ENCODE measurements around the gene ANO4.

Gene ANO4

DNA sequence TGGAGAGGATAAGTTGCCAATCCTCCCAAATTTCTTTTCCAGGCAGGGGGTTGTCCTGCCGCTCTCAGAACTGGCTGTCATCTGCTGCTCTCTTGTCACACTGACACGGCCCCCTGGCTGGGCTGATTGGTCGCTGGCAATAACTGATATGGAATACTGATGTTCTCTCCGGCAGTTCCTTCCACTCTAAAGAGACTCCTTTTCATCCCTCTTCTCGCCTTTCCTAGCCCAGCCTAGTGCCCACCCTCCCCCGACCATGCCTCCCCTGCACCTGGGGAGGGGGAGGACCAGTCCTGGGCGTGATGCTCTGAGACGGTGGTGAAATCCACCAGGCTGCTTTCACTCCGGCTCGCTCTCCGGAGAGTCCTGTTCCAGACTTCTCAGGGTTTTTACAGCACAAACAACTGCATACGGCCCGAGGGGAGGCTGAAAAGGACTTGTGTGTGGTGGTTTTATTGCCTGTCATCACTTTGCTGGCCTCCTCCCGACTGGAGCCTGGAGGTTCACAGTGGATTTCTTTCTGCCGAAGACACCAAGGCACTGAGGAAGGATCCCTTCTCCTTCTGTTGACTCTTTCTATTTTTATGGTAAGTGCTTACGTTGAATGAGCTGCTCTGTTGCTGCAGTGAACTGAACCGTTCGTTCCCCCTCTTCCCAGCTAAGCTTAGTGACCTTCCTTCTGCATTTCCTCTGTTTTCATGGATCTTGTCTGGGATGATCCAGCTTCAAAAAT is at the start of gene ANO4:
Gene ANO4 (plus strand): TSS at position 336 of the 733 bp plus-strand sequence. CDS start 107,010 bp downstream, outside the sequence.
- DNase-seq, result peak; percentile 15

DNA sequence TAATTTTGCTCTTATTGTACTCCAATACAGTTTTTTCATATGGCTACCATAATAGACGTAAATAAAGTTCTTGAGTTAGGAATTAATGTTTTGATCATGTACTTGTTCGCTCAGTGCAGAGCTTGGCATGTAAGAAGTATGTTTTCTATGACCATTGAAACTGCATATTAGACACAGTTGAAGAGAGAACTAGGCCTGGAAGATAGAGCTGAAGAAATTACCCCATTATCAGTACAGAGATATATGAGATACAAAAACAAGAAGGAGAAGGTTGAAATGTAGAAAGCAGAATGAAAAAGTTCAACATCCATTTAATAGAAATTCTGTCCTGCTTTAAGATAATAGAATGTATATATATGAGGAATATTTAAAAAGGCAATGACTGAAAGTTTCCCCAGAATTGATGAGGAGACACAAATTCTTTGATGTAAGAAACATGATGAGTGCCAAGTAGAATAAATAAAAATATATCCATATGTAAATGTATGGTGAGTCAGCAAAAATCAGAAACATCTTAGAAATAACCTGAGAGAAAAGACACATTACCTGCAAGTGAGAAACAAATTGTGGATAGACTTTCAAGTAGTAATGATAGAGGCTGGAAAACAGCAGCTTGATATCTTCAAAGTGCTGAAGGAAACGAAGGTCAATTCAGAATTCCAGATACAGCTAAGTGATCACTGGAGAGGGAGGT is 49.1 kb upstream of the ANO4 start:
- no peak for DNase-seq

DNA sequence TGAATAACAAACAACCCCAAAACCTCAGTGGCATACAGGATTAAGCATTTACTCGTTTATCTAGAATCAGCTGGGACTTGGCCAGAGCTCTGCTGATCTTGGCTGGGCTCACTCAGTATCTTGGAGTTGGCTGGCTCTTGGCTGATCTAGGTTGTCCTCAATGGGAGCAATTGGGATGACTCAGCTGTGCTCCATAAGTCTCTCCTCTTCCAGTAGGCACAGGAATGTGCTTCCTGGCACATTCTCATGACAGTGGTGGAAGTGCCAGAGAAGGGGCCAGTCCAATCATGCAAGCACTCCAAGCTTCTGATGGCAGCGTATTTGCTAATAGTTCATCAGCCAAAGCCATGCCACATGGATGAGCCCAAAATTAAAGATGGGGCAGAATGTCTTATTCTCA is 41.7 kb upstream of the ANO4 start:
- no peak for DNase-seq

DNA sequence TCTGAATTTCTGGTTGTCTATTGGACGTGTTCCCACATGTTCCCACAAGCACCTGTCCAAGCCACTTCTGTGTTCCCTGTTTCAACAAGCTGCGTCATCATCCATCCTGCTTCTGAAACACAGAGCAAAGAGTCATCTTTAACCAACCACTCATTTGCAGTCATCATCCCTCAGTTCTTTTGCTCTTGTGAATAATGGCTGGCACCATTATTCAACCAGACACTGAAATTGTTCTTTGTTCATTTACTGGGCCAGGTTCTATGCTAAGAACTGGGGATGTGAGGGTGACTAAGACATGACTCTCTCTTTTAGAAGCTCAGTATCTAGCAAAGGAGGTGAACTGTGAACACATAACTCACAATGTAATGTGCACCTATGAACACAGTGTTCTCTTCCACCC is 40.7 kb upstream of the ANO4 start:
- DNase-seq, result no peak

DNA sequence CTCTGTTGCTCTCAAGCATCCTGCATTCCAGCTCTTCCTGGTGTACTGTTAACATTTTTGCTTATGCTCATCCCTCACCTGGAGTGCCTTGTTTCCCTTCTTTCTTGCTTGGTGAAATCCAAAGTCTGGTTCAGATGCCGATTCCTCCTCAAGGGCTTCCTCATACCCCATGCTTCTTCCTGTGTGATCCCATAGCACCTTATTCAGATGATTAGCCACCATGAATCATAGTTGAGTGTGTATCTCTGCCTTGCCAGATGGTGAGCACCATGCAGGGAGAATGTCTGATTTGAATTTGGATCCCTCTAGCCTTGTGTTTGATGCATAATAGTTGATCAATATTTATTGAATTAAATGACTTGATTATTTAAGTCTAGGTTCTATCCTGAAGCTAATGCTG is 39.4 kb upstream of the ANO4 start:
- DNase-seq, result no peak

DNA sequence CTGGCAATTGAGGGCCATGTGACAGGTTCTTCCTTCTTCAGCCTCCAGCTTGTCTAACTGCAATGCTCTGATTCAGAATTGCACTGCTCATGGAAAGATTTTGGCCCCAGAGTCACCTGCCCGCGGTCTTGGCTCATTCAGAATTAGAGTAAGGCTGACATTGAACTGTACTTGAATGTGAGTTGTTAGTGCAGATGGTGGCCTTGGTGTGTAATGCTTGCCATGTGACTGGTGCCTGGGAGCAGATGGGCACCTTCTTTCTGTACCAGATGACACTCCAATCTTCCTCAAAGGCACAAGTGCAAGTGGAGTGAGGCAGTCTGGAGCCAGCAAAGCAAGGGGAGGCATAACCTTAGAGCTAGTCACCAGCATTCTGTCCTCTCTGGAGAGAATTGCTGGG is 36.5 kb upstream of the ANO4 start:
- no peak for DNase-seq

DNA sequence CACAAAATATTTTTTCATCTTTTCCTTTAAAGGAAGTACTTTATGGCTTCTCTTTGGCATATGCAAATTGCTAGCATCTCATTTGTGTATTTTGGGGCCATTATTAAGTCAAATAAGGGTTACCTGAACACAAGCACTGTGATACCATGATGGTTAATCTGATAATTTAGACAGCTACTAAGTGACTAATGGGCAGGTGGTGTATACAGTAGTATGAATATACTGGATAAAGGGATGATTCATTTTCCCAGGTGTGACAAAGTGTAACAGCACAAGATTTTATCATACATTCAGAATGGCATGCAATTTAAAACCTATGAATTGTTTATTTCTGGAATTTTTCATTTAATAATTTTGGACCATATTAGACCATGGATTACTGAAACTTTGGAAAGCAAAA is 27.2 kb upstream of the ANO4 start:
- no peak for DNase-seq

DNA sequence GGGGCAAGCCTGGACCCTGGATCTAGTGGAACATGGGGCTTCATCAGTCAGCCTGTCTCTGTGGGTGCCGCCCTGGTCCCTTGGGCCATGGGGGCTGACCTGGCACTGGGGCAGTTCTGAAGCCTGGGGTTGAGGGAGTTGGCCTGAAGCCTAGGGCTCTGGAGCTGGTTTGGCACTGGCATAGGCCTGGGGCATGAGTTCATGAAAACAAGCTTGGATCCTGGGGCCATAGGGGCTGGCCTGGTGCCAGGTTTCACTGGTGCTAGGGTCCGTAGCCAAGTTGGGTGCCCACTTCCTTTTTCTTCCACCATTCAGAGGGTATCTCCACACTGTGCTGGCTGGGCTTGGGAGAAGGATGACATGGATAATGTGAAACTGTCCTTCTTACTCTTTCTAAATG is 26.6 kb upstream of the ANO4 start:
- DNase-seq, result no peak

DNA sequence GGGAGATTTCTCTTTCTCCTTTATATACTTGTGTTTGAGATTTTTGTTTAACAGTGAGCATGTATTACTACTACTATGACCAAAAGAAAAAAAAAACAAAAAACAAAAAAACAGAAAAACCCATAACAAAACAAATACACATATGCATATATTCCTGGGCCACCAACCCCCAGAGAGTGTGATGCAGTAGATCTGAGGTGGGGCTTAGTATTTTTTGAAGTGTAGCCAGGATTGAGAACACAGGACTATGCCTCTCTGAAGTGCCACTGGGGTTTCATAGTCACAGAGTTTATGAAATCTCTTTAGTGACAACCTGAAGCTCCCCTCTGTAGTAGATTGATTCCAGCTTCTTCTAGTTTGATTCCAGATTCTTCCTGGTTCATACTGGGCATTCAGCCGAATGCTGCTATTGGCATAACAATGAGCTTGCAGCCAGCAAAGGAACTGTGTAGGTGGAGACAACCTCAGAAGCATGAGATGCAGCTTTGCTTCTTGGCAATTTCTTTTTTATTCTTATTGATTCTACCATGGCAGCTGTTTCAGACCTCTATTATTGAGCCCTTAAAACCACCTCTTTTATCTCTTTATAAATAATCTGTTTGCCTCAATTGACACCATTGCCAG is 15.5 kb upstream of the ANO4 start:
- DNase-seq, result no peak

DNA sequence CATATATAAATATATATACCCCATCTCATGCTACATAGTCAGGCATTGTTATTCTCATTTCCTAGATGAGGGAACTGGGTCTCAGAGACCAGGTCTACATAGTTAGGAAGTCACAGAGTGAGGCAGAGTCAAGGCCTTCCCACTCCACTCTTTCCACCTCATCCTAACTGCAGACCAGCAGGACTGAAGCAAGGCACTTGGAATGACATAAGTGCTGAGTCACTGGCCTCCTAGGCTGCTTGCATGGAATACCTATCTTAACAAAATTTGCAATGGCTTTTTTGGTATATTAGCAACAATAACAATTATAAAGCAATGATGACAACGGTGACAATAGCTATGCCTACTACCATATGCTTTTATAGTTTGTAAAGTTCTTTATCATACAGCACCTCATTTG is 5.4 kb upstream of the ANO4 start:
- no peak for DNase-seq

DNA sequence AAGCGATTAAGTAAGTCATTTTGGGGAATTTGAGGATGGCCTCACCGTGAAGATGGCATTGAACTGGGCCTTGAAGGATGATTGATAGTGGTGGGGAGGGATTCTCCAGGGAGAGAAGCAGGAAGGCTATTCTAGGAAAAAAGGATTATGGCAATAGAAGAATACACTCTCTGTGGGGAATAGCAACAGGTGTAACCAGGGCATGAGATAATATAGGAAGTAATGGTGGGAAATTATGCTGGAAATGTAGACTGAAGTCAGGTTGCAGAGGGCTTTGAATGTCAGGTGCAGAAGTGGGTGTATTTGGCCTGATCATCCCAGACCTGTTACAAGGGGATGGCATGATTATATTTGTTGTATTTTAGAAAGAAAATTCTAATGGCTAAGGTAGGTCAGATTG is 4.6 kb upstream of the ANO4 start:
- no peak for DNase-seq

DNA sequence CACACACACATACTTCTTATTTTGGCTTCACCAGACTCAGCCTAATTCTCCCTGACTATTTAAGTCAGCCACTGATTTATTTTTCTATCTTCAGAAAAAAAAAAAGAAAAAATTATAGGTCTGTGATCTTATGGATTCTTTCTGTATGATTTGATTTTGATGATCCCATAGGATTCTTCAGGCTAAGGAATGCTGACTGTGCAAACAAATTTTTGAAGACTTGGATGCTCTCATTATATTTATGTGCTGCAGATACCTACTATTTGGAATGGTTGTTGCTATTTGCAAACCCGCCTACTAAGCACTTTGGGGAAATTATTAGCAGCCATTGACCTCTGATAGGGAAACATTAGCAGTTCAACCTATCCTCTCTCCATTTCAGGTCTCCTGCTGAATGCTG is 4.0 kb upstream of the ANO4 start:
- no peak for DNase-seq

DNA sequence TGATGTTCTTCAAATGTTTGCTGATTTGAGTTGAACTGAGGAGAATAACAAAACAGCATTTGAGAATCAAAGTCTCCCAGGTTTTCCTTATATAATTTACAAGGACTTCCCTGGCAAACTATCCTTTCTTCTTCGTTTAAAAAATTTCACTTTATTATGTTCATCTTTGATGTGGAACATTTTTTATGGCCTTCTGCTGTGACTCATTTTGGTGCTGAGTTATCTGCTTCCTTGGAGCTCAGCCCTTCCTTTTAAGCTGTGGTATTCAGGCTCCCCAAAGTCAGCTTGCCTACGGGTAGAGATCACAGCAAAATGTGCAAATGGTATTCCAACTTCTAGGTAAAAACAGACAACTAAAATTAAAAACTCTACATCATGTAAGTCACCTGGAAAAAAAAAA is 1.4 kb upstream of the ANO4 start:
- DNase-seq, result no peak

DNA sequence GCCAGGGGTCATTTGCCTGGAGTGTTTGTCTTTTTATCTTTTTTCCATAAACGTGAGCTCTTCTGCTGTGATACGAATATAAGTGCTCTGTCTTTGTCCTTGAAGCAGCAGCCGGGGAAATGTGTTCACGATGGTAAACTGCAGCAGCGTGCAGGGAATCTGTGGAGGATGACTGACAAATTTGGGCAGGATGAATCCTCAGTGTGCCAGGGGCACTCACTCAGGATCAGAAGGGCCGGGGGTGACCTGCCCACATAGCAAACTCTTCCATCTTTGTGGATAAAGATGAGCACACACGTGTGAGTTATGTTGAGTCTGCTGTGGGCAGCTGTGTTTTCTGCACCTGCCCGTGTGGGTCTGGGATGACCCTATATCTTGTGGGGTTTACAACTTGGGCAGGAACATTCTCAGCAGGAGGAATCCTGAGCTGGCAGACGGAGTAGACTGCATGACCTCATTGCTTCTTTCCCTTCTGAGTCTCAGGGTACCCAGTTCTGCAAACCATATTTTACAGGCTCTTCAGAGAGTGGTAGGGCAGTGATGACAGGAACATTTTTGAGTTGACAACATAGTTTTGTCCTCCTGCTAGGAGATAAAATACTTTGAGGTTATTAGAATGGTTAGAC is 711 bp downstream of the ANO4 start:
- DNase-seq, result no peak

DNA sequence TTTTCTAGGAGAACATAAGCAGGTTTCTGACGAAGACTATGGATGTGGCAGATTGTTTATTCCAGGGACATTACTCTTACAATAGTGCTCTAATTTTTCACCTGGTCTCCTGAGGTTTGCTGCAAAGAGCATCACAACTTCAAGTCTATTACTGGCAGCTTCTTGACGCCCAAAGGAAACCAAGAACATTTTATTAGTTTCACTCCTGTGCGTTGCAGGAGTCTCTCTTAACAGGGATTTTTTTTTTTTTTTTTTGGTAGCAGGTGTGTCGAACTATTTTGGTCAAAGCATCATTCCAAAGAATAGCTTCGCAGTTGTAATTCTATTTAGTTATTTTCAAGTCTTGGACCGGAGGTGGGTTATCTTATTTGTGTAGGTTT is 1.2 kb downstream of the ANO4 start:
- DNase-seq, result no peak

DNA sequence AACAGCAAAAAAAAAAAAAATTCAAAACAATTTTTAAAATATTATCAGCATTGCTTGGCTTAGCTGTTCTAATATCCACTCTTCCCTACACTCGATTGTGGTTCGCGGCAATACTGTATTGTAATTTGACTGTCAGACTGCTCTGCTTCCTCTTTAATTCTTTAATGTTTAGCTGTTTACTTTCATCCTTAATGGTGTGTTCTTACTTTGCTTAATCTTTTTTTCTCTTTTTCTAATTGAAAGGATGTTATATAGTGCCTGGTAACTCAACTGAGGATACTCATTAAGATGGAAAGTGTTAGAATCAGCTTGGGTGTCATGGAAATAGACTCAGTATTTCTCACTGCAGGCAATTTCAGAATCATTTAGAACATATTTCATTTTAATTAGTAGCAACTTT is 2.0 kb downstream of the ANO4 start:
- no peak for DNase-seq

DNA sequence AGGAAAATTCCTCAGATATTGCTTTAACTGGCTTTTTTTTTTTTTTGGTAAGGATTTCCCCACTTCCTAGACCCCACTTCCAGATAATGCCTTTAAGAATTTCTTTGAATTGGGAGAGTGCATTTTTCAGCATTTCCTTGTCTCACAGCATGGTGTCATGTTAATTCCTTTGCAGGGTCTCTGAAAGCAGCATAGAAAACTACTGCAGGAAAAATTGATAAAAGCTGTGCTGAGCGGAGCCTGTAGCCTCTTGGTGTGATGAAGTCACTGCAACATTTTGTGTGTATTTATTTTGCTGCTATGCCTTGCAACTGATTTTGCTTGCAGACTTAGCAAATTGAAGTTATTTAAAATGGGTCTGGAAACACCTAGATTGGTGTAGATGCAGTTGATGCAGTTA is 2.7 kb downstream of the ANO4 start:
- no peak for DNase-seq

DNA sequence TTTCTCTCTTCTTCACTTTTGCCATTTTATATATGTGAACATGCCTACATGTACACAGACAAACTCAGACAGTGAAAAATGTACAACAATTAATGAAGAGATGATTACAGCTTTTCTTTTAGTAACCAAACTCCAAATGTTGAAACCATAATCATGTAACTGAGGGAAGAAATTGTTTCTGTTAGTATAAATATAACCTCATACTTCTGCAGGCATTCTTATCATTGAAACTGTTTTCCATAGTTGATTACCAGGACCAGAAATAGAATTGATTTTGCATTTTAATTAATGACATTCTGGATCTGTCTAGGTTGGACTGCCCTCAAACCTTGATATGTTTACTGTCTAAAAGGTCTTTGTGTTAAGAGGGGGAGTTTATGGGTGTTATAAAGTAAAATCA is 3.2 kb downstream of the ANO4 start:
- no peak for DNase-seq

DNA sequence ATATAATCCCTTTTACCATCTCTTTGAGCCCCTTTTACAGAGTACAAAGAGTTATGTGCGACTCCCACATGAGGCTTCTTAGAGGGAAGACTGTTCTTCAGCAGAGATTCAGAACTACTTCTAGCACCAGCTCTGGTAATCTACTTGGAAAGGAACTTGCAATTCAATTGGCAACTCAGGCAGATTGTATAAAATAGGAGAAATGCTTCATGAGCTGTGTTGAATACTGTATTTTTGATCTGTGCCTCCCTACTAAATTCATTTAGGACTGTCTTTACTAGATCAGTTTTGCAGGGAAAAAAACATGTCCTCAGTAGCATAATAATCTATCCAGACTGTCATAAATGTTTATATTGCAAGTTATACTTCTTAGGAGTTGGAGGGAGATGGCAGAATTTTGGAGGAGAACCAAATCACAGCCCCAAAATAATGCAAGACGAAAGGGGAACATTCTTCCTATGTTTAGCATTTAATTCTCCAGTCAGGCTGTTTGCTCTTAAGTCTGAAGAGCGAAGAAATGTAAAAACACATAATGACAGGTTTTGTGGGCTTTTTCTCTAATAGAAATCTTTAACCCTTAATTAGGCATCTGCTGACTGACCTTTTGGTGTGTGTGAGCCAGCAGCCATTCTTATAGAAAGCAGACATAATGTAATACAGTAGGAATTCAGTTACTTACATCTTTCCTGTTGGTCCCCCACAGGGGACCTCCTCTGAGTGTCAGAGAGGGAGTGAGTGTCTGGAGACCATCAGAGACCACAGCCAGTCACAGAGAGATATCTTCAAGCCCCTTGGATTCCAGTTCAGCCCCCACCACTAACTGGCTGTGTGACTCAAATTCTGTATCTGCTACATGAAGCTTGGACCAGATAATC is 3.9 kb downstream of the ANO4 start:
- no peak for DNase-seq

DNA sequence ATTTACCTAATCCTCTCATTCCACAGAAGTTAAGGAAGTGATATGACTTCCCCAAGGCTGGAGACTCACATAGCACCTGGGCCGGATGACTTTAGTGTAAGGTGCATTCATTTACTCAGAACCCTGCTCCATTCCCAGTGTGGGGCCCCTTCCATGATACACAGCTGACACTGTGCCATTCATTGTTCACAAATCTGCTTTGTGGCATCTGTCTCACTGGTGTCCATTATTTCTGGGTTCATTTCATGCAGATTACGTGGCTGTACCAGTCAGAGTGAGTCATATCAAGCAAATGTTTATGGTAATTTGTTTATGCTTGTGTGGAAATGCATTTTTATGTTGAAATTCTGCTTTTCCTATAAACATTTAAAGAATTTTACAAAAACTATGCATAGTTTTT is 5.2 kb downstream of the ANO4 start:
- no peak for DNase-seq

DNA sequence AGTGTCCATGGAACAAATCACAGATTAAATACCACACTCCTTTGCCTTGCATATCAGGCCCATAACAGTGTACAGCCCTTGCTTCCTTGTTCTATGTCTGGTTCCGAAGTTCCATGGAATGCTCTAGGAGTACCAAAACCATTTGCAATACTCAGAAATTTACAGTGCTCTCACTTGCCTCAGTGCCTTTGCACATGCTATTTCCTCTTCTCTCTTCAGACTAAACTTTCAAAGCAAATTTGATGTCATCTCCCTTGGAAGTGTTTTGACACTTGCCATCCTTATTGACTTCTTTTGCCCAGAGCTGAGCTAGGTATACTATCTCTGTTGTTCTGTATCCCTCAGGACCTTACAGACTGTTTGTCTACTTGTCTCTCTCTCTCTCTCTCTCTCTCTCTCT is 6.1 kb downstream of the ANO4 start:
- no peak for DNase-seq

DNA sequence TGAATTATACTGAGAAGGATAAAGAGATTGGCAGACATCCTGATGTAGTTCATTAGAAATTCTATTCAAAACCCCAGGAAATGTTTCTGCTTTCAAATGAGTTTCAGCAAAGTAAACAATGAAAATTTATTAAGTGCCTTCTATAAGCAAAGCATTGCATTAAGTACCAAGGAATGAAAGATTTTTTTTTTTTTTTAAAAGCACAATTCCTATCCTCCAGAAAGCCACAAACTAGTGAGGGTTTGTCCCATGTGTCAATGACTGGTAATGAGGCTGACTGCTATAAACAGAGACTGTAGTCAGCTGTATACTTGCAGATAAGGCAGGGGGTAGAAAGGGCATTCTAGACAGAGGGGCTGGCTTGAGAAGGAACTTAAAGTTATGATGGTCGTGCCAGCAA is 6.7 kb downstream of the ANO4 start:
- no peak for DNase-seq

DNA sequence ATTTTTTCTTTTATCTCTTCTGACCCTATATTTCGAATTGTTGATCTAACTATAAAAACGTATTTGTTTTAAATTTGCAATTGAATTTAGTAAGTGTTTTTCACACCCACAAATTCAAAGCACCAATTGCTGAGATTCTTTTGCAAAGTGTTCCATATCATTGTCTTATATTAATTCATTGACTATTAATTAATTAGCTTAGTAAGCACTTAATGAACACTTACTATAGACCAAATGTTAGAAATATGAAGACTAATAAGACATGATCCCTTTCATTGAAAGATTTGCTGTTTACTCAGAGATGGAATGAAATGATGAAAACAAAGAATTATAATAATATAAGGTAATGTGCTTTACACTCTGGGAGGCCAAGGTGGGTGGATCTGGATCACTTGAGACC is 14.2 kb downstream of the ANO4 start:
- no peak for DNase-seq
